Endothelial cell of umbilical vein (primary cell): ENCODE results near the gene KLF1. TPM values are rescaled to one million over a fixed set of nuclear protein-coding genes. Genes with fewer than 3 reads are reported as not detected.

Experiments
- BruUV-seq: library from RNA; stranded (reverse); fragments of 400-500 nt; replicated peaks from 2 replicates; lab custom pipeline; 2021; lab: Mats Ljungman, UMichigan
- CTCF ChIA-PET: fragments of 300-600, 350-600 bp; sonication (Branson Sonifier 250); formaldehyde crosslinking; loops from one replicate; lab custom pipeline; 2021; ENCODE audit warnings: antibody characterized with exemption, inconsistent platforms; lab: Charles Lee
- POLR2A ChIA-PET: fragments of 300-600, 350-600 bp; sonication (Branson Sonifier 250); formaldehyde crosslinking; loops from one replicate; lab custom pipeline; 2021; ENCODE audit warnings: antibody characterized with exemption, inconsistent platforms; lab: Charles Lee
- DNase-seq: peaks from one replicate; pipeline ENCODE4 v3.0.0-alpha.2; 2011; ENCODE audit warnings: low read depth, low spot score
- FAIRE-seq: peaks from 2 replicates; lab custom pipeline; 2011; peaks lifted over from hg19 to GRCh38; lab: Jason Lieb, UNC
- H2AFZ ChIP-seq: 2 replicates; pipeline ENCODE4 v1.6.0; 2012; ENCODE audit warnings: low read depth, low read length, control low read depth, inconsistent platforms
- H3K27ac ChIP-seq: 2 replicates; pipeline ENCODE4 v1.5.1; 2011; ENCODE audit warnings: low read depth, mild to moderate bottlenecking, control low read depth, low read length, moderate library complexity; ENCODE audit not compliant: insufficient read depth
- H3K27me3 ChIP-seq, 2 experiments: 2 replicates each; pipeline versions ENCODE4 v1.6.0 to v1.6.1; 2011; ENCODE audit warnings: low read length in 2 of 2, mixed read lengths in 1 of 2; ENCODE audit not compliant: control insufficient read depth in 2 of 2, insufficient read depth in 2 of 2
- H3K36me3 ChIP-seq, 2 experiments: 2 replicates in 1 of 2; 3 replicates in 1 of 2; pipeline ENCODE4 v1.5.1; 2011; ENCODE audit warnings: low read length in 2 of 2, mild to moderate bottlenecking in 1 of 2, moderate library complexity in 1 of 2; ENCODE audit not compliant: control insufficient read depth in 2 of 2, insufficient read depth in 2 of 2; ENCODE audit errors: extremely low read depth in 1 of 2
- H3K4me1 ChIP-seq: 3 replicates; pipeline ENCODE4 v1.5.1; 2011; ENCODE audit warnings: mild to moderate bottlenecking, low read length; ENCODE audit not compliant: control insufficient read depth, insufficient read depth; ENCODE audit errors: extremely low read depth
- H3K4me2 ChIP-seq: 2 replicates; pipeline ENCODE4 v1.6.1; 2011; ENCODE audit warnings: low read length, control low read depth, mixed read lengths; ENCODE audit not compliant: insufficient read depth
- H3K4me3 ChIP-seq, 3 experiments: fragments of 200-600 bp in 1 of 3; sonication (generic), shearing (Covaris generic) in 1 of 3; replicated peaks in 1 of 3; 2 replicates each; pipeline ENCODE4 v1.5.1; 2011 to 2016; ENCODE audit warnings: control low read depth in 3 of 3, low read length in 3 of 3, mild to moderate bottlenecking in 2 of 3, inconsistent platforms in 1 of 3, low read depth in 1 of 3, moderate library complexity in 1 of 3; ENCODE audit not compliant: insufficient read depth in 1 of 3
- H3K79me2 ChIP-seq: 2 replicates; pipeline ENCODE4 v1.6.0; 2012; ENCODE audit warnings: low read length, inconsistent platforms; ENCODE audit not compliant: control insufficient read depth, insufficient read depth
- H3K9ac ChIP-seq: replicated peaks from 2 replicates; pipeline ENCODE3; 2011; ENCODE audit warnings: low read length, control low read depth; ENCODE audit not compliant: insufficient read depth; ENCODE audit errors: extremely low read depth
- H3K9me1 ChIP-seq: replicated peaks from 3 replicates; pipeline ENCODE4 v1.6.0; 2011; ENCODE audit warnings: mild to moderate bottlenecking, low read length; ENCODE audit not compliant: control insufficient read depth, insufficient read depth; ENCODE audit errors: extremely low read depth
- H3K9me3 ChIP-seq: replicated peaks from 2 replicates; pipeline ENCODE4 v1.5.1; 2012; ENCODE audit warnings: low read length, inconsistent platforms; ENCODE audit not compliant: control insufficient read depth, insufficient read depth
- H4K20me1 ChIP-seq: replicated peaks from 2 replicates; pipeline ENCODE3; 2011; ENCODE audit warnings: mild to moderate bottlenecking, low read length; ENCODE audit not compliant: control insufficient read depth, insufficient read depth; ENCODE audit errors: extremely low read depth
- EZH2 ChIP-seq: IDR thresholded peaks from 2 replicates; pipeline ENCODE4 v1.6.1; 2012; ENCODE audit warnings: borderline replicate concordance, low read depth, mild to moderate bottlenecking, moderate library complexity, low read length, inconsistent platforms; ENCODE audit not compliant: severe bottlenecking
- FOS ChIP-seq: IDR thresholded peaks from 2 replicates; pipeline ENCODE4 v1.6.1; 2011; ENCODE audit warnings: mild to moderate bottlenecking, low read length, moderate library complexity, borderline replicate concordance; ENCODE audit not compliant: insufficient read depth
- GATA2 ChIP-seq: IDR thresholded peaks from 2 replicates; pipeline ENCODE4 v1.7.0; 2011; ENCODE audit warnings: low read depth, mild to moderate bottlenecking, moderate library complexity, mixed read lengths, low read length; ENCODE audit not compliant: insufficient read length, insufficient read depth
- JUN ChIP-seq: IDR thresholded peaks from 2 replicates; pipeline ENCODE4 v1.6.1; 2011; ENCODE audit warnings: borderline replicate concordance, low read depth; ENCODE audit not compliant: insufficient read length, insufficient read depth
- MYC ChIP-seq: IDR thresholded peaks from one replicate; pipeline ENCODE4 v1.6.1; 2011; ENCODE audit warnings: mild to moderate bottlenecking, low read depth, low read length
- POLR2A ChIP-seq: IDR thresholded peaks from 2 replicates; pipeline ENCODE4 v1.6.1; 2012; ENCODE audit warnings: low read depth, mild to moderate bottlenecking, control low read depth, low read length
- POLR2AphosphoS5 ChIP-seq: IDR thresholded peaks from 2 replicates; pipeline ENCODE4 v1.6.1; 2012; ENCODE audit warnings: low read depth, mild to moderate bottlenecking, control low read depth, low read length, moderate library complexity; ENCODE audit not compliant: insufficient read depth
- dilution Hi-C: fragments of 300-500 bp; cut with MboI; formaldehyde crosslinking; loops from one replicate; pipeline ENCODE4 v1.15.0; 2019; ENCODE audit warnings: low sequenced_read_pairs; ENCODE audit not compliant: extremely low pct_ligation_motif_present
- intact Hi-C: fragments of 100-400 bp; cut with micrococcal nuclease; formaldehyde crosslinking; loops from one replicate; pipeline ENCODE4 v1.10.0; 2022
- polyA plus RNA-seq, 4 experiments: library from polyadenylated mRNA; depleted of rRNA in 3 of 4; stranded (reverse) in 3 of 4; unstranded in 1 of 4; fragments of >200 nt; gene quantifications; 2 replicates each; pipeline versions ENCODE4 v1.2.1 to v1.2.3, GENCODE V29; 2011 to 2012; ENCODE audit warnings: missing spikeins in 1 of 4
- total RNA-seq: library from RNA; stranded (reverse); gene quantifications from 2 replicates; pipeline ENCODE4 v1.2.3, GENCODE V29; 2021
- TF ChIP-seq, protein P1 (sequence below), 2 donors: IDR thresholded peaks; 1 replicate in 1 of 2; 2 replicates in 1 of 2; pipeline ENCODE4 v1.5.1; 2011; ENCODE audit warnings: low read length in 2 of 2, mild to moderate bottlenecking in 2 of 2, moderate library complexity in 2 of 2, control low read depth in 1 of 2, inconsistent platforms in 1 of 2, low read depth in 1 of 2; ENCODE audit not compliant: insufficient read depth in 1 of 2; ENCODE audit errors: extremely low read depth in 1 of 2
- TF ChIP-seq, protein P2 (sequence below): IDR thresholded peaks from 2 replicates; pipeline ENCODE4 v1.6.1; 2011; ENCODE audit not compliant: insufficient read depth, insufficient read length

The KLF1 gene
- total and polyA plus RNA-seq, 2 donors (not counting 3 experiments of a cell fraction or from before 2014, with no cell fraction given): not detected

- dilution Hi-C loops: no loop called here
- POLR2A ChIA-PET: no interaction called here
- TF ChIP-seq EZH2 (no peak), JUN (no peak), MYC (no peak), POLR2AphosphoS5 (no peak), POLR2A (no peak), FOS (no peak), GATA2 (no peak)
- TF ChIP-seq, protein P1, sequence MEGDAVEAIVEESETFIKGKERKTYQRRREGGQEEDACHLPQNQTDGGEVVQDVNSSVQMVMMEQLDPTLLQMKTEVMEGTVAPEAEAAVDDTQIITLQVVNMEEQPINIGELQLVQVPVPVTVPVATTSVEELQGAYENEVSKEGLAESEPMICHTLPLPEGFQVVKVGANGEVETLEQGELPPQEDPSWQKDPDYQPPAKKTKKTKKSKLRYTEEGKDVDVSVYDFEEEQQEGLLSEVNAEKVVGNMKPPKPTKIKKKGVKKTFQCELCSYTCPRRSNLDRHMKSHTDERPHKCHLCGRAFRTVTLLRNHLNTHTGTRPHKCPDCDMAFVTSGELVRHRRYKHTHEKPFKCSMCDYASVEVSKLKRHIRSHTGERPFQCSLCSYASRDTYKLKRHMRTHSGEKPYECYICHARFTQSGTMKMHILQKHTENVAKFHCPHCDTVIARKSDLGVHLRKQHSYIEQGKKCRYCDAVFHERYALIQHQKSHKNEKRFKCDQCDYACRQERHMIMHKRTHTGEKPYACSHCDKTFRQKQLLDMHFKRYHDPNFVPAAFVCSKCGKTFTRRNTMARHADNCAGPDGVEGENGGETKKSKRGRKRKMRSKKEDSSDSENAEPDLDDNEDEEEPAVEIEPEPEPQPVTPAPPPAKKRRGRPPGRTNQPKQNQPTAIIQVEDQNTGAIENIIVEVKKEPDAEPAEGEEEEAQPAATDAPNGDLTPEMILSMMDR (IDR thresholded peaks at IDR 0.05; ENCODE audit: extremely low read depth in 1 of 2, insufficient read depth in 1 of 2, low read depth in 1 of 2, low read length in 2 of 2): no peak
- TF ChIP-seq, protein P2, sequence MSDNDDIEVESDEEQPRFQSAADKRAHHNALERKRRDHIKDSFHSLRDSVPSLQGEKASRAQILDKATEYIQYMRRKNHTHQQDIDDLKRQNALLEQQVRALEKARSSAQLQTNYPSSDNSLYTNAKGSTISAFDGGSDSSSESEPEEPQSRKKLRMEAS: no peak
These were observed 2.8 kb downstream of the KLF1 start for GRCh38 chr19:12884202-12884601.

More at GRCh38 chr19:12884202-12884601, 2.8 kb downstream of the KLF1 start:
- Histone ChIP-seq H3K79me2 (no peaks in the 10 kb centered on the region), H3K4me3 (no peak overlapping the region), H3K36me3 (no peaks in the 10 kb centered on the region), H3K9me3 (no peaks in the 10 kb centered on the region), H3K4me2 (no peak overlapping the region), H3K4me1 (peaks cover 4% of the 10 kb centered on the region), H3K9ac (no peak overlapping the region), H3K27ac (no peak overlapping the region), H4K20me1 (no peaks in the 10 kb centered on the region), H2AFZ (no peak overlapping the region), H3K9me1 (no peaks in the 10 kb centered on the region), H3K27me3 (peaks cover 12 to 22% of the 10 kb centered on the region in 2 experiments)
- BruUV-seq: no TSS peak
- FAIRE-seq (no peak), DNase-seq (no peak)
- CTCF ChIA-PET: interaction anchor here (1.4 kb wide), 1 partner anchor 8 kb away, joined by 4 read pairs; no protein-coding TSS in a partner anchor
- intact Hi-C loops: no loop called here
